ENCODE data around the gene SLC25A28.

DNA sequence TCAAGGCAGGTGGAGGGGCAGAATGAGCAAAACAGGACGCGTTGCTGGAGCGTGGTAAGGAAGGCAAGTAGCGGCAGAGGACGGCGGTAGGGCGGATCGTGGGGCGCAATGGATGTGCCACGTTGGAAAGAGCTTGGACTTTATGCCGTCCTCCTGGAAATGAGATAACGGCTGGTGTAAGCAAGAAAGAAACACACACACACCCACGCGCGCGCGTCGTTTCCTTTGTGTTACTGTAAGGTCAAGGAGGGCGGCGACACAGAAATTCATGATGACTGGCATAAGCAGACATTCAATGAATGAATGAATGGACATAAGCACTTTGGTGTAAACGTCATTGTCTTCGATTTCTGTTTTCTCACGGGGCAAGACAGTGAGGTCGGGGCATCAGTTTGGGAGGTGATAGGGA is 38.4 kb upstream of the SLC25A28 start:
- TF ChIP-seq, protein P1, sequence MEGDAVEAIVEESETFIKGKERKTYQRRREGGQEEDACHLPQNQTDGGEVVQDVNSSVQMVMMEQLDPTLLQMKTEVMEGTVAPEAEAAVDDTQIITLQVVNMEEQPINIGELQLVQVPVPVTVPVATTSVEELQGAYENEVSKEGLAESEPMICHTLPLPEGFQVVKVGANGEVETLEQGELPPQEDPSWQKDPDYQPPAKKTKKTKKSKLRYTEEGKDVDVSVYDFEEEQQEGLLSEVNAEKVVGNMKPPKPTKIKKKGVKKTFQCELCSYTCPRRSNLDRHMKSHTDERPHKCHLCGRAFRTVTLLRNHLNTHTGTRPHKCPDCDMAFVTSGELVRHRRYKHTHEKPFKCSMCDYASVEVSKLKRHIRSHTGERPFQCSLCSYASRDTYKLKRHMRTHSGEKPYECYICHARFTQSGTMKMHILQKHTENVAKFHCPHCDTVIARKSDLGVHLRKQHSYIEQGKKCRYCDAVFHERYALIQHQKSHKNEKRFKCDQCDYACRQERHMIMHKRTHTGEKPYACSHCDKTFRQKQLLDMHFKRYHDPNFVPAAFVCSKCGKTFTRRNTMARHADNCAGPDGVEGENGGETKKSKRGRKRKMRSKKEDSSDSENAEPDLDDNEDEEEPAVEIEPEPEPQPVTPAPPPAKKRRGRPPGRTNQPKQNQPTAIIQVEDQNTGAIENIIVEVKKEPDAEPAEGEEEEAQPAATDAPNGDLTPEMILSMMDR (IDR thresholded peaks at IDR 0.05 in 4 of 5, conservative IDR thresholded peaks at IDR 0.05 in 1 of 5) = no peak
- TF ChIP-seq POLR2A (IDR thresholded peaks at IDR 0.05) = no peak

All from gastrocnemius medialis (tissue), 4 donors.